ENCODE data around the gene MBTPS1. TPM values are rescaled to one million over a fixed set of nuclear protein-coding genes. Genes with fewer than 3 reads are reported as not detected.

The MBTPS1 gene
- total and polyA plus RNA-seq, 10 of the 15 experiments (the other 5 are each of a cell fraction or from before 2014, with no cell fraction given) = 1.3 to 43.9 (median 35.2) TPM

DNA sequence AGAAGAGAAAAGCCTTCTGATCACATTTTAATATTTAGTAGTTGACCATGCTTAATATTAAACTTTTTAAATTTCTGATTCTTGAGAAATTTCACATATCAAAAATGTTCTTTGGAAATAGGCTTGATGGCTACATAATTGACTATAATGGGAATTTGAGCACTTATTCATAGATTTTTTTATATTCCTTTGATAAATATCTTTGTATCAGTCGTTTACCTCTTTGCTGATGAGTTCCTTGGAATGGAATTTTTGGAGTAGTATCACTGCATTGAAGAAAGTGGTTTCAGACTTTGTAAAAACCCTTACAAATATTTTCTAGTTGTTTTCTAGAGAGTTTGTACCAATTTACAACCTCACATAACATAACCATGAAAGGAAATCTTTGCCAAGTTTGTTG is 43.1 kb upstream of the MBTPS1 start:
- ChIA-PET RAD21 (ENCODE audit: unreplicated experiment) (no interaction called here), POLR2A (no interaction called here), CTCF (no interaction called here), SMC1A (ENCODE audit: uncharacterized antibody, unreplicated experiment) (no interaction called here)
- Histone ChIP-seq H3K4me3 (no peak overlapping the region), H2AFZ (ENCODE audit: control insufficient read depth, low read depth, low read length) (no peak overlapping the region), H3K4me2 (ENCODE audit: control insufficient read depth, insufficient read depth) (no peak overlapping the region), H3K36me3 (ENCODE audit: control insufficient read depth in 2 of 2, insufficient read depth in 2 of 2, low read length in 1 of 2) (no peaks in the 10 kb centered on the region), H3K79me2 (ENCODE audit: control insufficient read depth, insufficient read depth, low read length) (no peaks in the 10 kb centered on the region), H3K9me3 (replicated peaks; ENCODE audit: control insufficient read depth, insufficient read depth, low read length) (no peaks in the 10 kb centered on the region), H3K27me3 (replicated peaks in 1 of 2; ENCODE audit: control insufficient read depth in 2 of 2, insufficient read depth in 2 of 2, low read length in 1 of 2) (peaks cover 0 to 2% of the 10 kb centered on the region in 2 experiments; a peak in 1 of 4 replicates), H4K20me1 (ENCODE audit: control insufficient read depth, insufficient read depth) (no peaks in the 10 kb centered on the region), H3K27ac (ENCODE audit: control insufficient read depth, insufficient read depth) (no peak overlapping the region), H3K9ac (ENCODE audit: control insufficient read depth, insufficient read depth, low read length) (no peak overlapping the region), H3K4me1 (ENCODE audit: control insufficient read depth, insufficient read depth, low read length) (no peaks in the 10 kb centered on the region)
- in situ Hi-C loops (cut with MboI) (no loop called here), intact Hi-C loops (cut with micrococcal nuclease; ENCODE audit: unreplicated experiment) (no loop called here)
- BruUV-seq (replicated peaks) = no TSS peak
- WGBS (ENCODE audit: insufficient coverage, insufficient replicate concordance, low lambda C conversion rate, missing lambda C conversion rate) = 0% methylated on average over 1 of the region's 1 CpG
- no peak for FAIRE-seq
- ATAC-seq = no peak
- TF ChIP-seq ASH2L (IDR thresholded peaks at IDR 0.05; ENCODE audit: borderline replicate concordance, low read depth) = no peak
- no peak for TF ChIP-seq TCF3 (IDR thresholded peaks at IDR 0.05; ENCODE audit: borderline replicate concordance, insufficient read depth, low read depth, low read length)
- TF ChIP-seq KAT2A (conservative IDR thresholded peaks at IDR 0.05; ENCODE audit: control insufficient read depth, low read depth, low read length) = no peak
- no peak for TF ChIP-seq SMAD1 (IDR thresholded peaks at IDR 0.05; ENCODE audit: low read depth, partially characterized antibody)
- TF ChIP-seq GATAD2B (conservative IDR thresholded peaks at IDR 0.05; ENCODE audit: low read depth) = no peak
- TF ChIP-seq, protein P1, sequence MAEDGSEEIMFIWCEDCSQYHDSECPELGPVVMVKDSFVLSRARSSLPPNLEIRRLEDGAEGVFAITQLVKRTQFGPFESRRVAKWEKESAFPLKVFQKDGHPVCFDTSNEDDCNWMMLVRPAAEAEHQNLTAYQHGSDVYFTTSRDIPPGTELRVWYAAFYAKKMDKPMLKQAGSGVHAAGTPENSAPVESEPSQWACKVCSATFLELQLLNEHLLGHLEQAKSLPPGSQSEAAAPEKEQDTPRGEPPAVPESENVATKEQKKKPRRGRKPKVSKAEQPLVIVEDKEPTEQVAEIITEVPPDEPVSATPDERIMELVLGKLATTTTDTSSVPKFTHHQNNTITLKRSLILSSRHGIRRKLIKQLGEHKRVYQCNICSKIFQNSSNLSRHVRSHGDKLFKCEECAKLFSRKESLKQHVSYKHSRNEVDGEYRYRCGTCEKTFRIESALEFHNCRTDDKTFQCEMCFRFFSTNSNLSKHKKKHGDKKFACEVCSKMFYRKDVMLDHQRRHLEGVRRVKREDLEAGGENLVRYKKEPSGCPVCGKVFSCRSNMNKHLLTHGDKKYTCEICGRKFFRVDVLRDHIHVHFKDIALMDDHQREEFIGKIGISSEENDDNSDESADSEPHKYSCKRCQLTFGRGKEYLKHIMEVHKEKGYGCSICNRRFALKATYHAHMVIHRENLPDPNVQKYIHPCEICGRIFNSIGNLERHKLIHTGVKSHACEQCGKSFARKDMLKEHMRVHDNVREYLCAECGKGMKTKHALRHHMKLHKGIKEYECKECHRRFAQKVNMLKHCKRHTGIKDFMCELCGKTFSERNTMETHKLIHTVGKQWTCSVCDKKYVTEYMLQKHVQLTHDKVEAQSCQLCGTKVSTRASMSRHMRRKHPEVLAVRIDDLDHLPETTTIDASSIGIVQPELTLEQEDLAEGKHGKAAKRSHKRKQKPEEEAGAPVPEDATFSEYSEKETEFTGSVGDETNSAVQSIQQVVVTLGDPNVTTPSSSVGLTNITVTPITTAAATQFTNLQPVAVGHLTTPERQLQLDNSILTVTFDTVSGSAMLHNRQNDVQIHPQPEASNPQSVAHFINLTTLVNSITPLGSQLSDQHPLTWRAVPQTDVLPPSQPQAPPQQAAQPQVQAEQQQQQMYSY (CRISPR knock-in tag; IDR thresholded peaks at IDR 0.05) = no peak
- no peak for TF ChIP-seq NR2C2 (IDR thresholded peaks at IDR 0.05; ENCODE audit: borderline replicate concordance, control insufficient read depth, insufficient read length, low read depth)
- TF ChIP-seq, protein P2, sequence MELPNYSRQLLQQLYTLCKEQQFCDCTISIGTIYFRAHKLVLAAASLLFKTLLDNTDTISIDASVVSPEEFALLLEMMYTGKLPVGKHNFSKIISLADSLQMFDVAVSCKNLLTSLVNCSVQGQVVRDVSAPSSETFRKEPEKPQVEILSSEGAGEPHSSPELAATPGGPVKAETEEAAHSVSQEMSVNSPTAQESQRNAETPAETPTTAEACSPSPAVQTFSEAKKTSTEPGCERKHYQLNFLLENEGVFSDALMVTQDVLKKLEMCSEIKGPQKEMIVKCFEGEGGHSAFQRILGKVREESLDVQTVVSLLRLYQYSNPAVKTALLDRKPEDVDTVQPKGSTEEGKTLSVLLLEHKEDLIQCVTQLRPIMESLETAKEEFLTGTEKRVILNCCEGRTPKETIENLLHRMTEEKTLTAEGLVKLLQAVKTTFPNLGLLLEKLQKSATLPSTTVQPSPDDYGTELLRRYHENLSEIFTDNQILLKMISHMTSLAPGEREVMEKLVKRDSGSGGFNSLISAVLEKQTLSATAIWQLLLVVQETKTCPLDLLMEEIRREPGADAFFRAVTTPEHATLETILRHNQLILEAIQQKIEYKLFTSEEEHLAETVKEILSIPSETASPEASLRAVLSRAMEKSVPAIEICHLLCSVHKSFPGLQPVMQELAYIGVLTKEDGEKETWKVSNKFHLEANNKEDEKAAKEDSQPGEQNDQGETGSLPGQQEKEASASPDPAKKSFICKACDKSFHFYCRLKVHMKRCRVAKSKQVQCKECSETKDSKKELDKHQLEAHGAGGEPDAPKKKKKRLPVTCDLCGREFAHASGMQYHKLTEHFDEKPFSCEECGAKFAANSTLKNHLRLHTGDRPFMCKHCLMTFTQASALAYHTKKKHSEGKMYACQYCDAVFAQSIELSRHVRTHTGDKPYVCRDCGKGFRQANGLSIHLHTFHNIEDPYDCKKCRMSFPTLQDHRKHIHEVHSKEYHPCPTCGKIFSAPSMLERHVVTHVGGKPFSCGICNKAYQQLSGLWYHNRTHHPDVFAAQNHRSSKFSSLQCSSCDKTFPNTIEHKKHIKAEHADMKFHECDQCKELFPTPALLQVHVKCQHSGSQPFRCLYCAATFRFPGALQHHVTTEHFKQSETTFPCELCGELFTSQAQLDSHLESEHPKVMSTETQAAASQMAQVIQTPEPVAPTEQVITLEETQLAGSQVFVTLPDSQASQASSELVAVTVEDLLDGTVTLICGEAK (IDR thresholded peaks at IDR 0.05; ENCODE audit: borderline replicate concordance) = no peak
- TF ChIP-seq, protein P3, sequence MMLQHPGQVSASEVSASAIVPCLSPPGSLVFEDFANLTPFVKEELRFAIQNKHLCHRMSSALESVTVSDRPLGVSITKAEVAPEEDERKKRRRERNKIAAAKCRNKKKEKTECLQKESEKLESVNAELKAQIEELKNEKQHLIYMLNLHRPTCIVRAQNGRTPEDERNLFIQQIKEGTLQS (IDR thresholded peaks at IDR 0.05; ENCODE audit: borderline replicate concordance, extremely low read depth, low read depth, low read length) = no peak
- TF ChIP-seq, protein P4, sequence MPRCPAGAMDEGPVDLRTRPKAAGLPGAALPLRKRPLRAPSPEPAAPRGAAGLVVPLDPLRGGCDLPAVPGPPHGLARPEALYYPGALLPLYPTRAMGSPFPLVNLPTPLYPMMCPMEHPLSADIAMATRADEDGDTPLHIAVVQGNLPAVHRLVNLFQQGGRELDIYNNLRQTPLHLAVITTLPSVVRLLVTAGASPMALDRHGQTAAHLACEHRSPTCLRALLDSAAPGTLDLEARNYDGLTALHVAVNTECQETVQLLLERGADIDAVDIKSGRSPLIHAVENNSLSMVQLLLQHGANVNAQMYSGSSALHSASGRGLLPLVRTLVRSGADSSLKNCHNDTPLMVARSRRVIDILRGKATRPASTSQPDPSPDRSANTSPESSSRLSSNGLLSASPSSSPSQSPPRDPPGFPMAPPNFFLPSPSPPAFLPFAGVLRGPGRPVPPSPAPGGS (IDR thresholded peaks at IDR 0.05; ENCODE audit: borderline replicate concordance, insufficient read depth, low read depth, low read length, poor library complexity, severe bottlenecking) = no peak
- TF ChIP-seq SIX5 (IDR thresholded peaks at IDR 0.05; ENCODE audit: low read depth, low read length, severe bottlenecking) = no peak
- no peak for DNase-seq (ENCODE audit: low read depth, low spot score)

Data from GM12878 (cell line).